ENCODE measurements around the gene MUC21. TPM values are rescaled to one million over a fixed set of nuclear protein-coding genes. Genes with fewer than 3 reads are reported as not detected.
"Not testable (repeated sequence)": the region's sequence is repeated elsewhere in the genome, so short reads cannot be mapped to it uniquely, and the experiment has no call there.

Gene MUC21
- total RNA-seq, 1 experiment from 2014 or later, result not detected

DNA sequence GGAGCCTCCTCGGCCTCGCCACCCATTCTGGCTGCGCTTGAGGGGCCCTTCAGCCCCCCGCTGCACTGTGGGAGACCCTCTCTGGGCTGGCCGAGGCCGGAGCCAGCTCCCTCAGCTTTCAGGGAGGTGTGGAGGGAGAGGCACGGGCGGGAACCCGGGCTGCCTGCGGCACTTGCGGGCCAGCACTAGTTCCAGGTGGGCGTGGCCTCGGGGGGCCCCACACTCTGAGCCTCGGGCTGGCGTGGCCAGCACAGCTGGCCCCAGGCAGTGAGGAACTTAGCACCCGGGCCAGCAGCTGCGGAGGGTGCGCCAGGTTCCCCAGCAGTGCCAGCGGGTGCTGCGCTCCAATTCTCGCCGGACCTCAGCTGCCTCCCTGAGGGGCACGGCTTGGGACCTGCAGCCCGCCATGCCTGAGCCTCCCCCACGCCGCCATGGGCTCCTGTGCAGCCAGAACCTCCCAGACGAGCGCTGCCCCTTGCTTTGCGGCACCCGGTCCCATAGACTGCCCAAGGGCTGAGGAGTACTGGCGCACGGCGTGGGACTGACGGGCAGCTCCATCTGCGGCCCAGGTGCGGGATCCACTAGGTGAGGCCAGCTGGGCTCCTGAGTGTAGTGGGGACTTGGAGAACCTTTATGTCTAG is 33.3 kb downstream of the MUC21 start:
- Histone ChIP-seq H3K4me3 (ENCODE audit: low read depth in 2 of 2, low read length in 2 of 2) (no peak overlapping the region), H3K27me3 (ENCODE audit: control insufficient read depth, insufficient read depth, low read length) (no peaks in the 10 kb centered on the region), H3K9me3 (ENCODE audit: control insufficient read depth, insufficient read depth, low read depth, low read length) (peaks cover 5% of the 10 kb centered on the region; the same call in 1 of the 2 replicates), H3K36me3 (ENCODE audit: control insufficient read depth, insufficient read depth, low read length) (no peaks in the 10 kb centered on the region), H3K27ac (ENCODE audit: low read length) (no peak overlapping the region), H3K4me1 (ENCODE audit: control insufficient read depth, insufficient read depth, low read length) (no peaks in the 10 kb centered on the region)
- in situ Hi-C loops (cut with HindIII; ENCODE audit: low pct_unique_long_range_greater_than_20kb, low sequenced_read_pairs) (no loop called here), intact Hi-C loops (cut with micrococcal nuclease; ENCODE audit: unreplicated experiment) (no loop called here)
- ChIA-PET POLR2A (no interaction called here), CTCF (interaction anchor here (0.7 kb wide), 1 partner anchor 27 kb away, joined by 3 read pairs; no protein-coding TSS in a partner anchor)
- ATAC-seq, result no peak
- DNase-seq (ENCODE audit: low read depth, low spot score), result no peak
- no TSS peak for BruUV-seq (replicated peaks)
- TF ChIP-seq, protein P1, sequence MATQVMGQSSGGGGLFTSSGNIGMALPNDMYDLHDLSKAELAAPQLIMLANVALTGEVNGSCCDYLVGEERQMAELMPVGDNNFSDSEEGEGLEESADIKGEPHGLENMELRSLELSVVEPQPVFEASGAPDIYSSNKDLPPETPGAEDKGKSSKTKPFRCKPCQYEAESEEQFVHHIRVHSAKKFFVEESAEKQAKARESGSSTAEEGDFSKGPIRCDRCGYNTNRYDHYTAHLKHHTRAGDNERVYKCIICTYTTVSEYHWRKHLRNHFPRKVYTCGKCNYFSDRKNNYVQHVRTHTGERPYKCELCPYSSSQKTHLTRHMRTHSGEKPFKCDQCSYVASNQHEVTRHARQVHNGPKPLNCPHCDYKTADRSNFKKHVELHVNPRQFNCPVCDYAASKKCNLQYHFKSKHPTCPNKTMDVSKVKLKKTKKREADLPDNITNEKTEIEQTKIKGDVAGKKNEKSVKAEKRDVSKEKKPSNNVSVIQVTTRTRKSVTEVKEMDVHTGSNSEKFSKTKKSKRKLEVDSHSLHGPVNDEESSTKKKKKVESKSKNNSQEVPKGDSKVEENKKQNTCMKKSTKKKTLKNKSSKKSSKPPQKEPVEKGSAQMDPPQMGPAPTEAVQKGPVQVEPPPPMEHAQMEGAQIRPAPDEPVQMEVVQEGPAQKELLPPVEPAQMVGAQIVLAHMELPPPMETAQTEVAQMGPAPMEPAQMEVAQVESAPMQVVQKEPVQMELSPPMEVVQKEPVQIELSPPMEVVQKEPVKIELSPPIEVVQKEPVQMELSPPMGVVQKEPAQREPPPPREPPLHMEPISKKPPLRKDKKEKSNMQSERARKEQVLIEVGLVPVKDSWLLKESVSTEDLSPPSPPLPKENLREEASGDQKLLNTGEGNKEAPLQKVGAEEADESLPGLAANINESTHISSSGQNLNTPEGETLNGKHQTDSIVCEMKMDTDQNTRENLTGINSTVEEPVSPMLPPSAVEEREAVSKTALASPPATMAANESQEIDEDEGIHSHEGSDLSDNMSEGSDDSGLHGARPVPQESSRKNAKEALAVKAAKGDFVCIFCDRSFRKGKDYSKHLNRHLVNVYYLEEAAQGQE (IDR thresholded peaks at IDR 0.05; ENCODE audit: insufficient read depth in 1 of 2, low read depth in 2 of 2, low read length in 1 of 2), result no peak
- TF ChIP-seq, protein P2, sequence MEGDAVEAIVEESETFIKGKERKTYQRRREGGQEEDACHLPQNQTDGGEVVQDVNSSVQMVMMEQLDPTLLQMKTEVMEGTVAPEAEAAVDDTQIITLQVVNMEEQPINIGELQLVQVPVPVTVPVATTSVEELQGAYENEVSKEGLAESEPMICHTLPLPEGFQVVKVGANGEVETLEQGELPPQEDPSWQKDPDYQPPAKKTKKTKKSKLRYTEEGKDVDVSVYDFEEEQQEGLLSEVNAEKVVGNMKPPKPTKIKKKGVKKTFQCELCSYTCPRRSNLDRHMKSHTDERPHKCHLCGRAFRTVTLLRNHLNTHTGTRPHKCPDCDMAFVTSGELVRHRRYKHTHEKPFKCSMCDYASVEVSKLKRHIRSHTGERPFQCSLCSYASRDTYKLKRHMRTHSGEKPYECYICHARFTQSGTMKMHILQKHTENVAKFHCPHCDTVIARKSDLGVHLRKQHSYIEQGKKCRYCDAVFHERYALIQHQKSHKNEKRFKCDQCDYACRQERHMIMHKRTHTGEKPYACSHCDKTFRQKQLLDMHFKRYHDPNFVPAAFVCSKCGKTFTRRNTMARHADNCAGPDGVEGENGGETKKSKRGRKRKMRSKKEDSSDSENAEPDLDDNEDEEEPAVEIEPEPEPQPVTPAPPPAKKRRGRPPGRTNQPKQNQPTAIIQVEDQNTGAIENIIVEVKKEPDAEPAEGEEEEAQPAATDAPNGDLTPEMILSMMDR (IDR thresholded peaks at IDR 0.05), result no peak
- no peak for TF ChIP-seq SIN3A (IDR thresholded peaks at IDR 0.05; ENCODE audit: borderline replicate concordance, insufficient read depth, low read depth, low read length)
- no peak for TF ChIP-seq TCF7L2 (IDR thresholded peaks at IDR 0.05; ENCODE audit: low read depth, low read length)
- no peak for TF ChIP-seq POLR2AphosphoS5 (IDR thresholded peaks at IDR 0.05; ENCODE audit: low read depth, low read length)

DNA sequence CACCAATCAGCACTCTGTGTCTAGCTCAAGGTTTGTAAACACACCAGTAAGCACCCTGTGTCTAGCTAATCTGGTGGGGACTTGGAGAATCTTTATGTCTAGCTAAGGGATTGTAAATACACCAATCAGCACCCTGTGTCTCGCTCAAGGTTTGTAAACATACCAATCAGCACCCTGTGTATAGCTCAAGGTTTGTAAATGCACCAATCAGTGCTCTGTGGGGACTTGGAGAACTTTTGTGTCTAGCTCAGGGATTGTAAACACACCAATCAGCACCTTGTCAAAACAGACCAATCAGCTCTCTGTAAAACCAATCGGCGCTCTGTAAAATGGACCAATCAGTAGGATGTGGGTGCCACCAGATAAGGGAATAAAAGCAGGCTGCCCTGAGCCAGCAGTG is 33.9 kb downstream of the MUC21 start:
- H3K4me1 ChIP-seq (ENCODE audit: control insufficient read depth, insufficient read depth, low read length); in situ Hi-C loops (cut with HindIII; ENCODE audit: low pct_unique_long_range_greater_than_20kb, low sequenced_read_pairs); H3K27ac ChIP-seq (ENCODE audit: low read length); ATAC-seq; DNase-seq (ENCODE audit: low read depth, low spot score); H3K4me3 ChIP-seq (ENCODE audit: low read depth in 2 of 2, low read length in 2 of 2); H3K27me3 ChIP-seq (ENCODE audit: control insufficient read depth, insufficient read depth, low read length); POLR2A ChIA-PET; H3K36me3 ChIP-seq (ENCODE audit: control insufficient read depth, insufficient read depth, low read length); BruUV-seq (replicated peaks); intact Hi-C loops (cut with micrococcal nuclease; ENCODE audit: unreplicated experiment); CTCF ChIA-PET; H3K9me3 ChIP-seq (ENCODE audit: control insufficient read depth, insufficient read depth, low read depth, low read length): not testable (repeated sequence)

DNA sequence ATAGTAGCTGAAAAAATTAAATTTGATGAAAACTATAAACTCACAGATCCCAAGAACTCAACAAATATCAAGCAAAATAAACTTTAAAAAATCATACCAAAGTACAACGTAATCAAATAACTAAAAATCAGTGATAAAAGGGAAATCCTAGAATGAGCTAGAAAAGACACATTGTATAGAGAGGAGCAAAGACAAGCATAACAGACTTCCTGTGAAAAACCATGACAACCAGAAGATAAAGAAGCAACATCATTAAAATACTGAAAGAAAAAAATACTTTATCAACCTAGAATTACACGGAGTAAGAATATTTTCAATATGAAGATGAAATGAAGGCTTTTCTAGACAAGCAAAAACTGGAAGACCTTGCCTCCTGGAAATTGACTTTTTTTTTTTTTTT is 36.5 kb downstream of the MUC21 start:
- DNase-seq (ENCODE audit: low read depth, low spot score), result no peak
- Histone ChIP-seq H3K4me1 (ENCODE audit: control insufficient read depth, insufficient read depth, low read length) (no peaks in the 10 kb centered on the region), H3K36me3 (ENCODE audit: control insufficient read depth, insufficient read depth, low read length) (no peaks in the 10 kb centered on the region), H3K9me3 (ENCODE audit: control insufficient read depth, insufficient read depth, low read depth, low read length) (peaks cover 1% of the 10 kb centered on the region; the same call in 1 of the 2 replicates), H3K27ac (ENCODE audit: low read length) (no peak overlapping the region), H3K27me3 (ENCODE audit: control insufficient read depth, insufficient read depth, low read length) (no peaks in the 10 kb centered on the region), H3K4me3 (ENCODE audit: low read depth in 2 of 2, low read length in 2 of 2) (no peak overlapping the region)
- in situ Hi-C loops (cut with HindIII; ENCODE audit: low pct_unique_long_range_greater_than_20kb, low sequenced_read_pairs), result no loop called here
- no TSS peak for BruUV-seq (replicated peaks)
- TF ChIP-seq, protein P2 (IDR thresholded peaks at IDR 0.05), result no peak
- no peak for TF ChIP-seq TCF7L2 (IDR thresholded peaks at IDR 0.05; ENCODE audit: low read depth, low read length)
- TF ChIP-seq, protein P1 (IDR thresholded peaks at IDR 0.05; ENCODE audit: insufficient read depth in 1 of 2, low read depth in 2 of 2, low read length in 1 of 2), result no peak
- TF ChIP-seq POLR2AphosphoS5 (IDR thresholded peaks at IDR 0.05; ENCODE audit: low read depth, low read length), result no peak
- TF ChIP-seq SIN3A (IDR thresholded peaks at IDR 0.05; ENCODE audit: borderline replicate concordance, insufficient read depth, low read depth, low read length), result no peak
- CTCF ChIA-PET, result no interaction called here
- intact Hi-C loops (cut with micrococcal nuclease; ENCODE audit: unreplicated experiment), result no loop called here
- no peak for ATAC-seq
- POLR2A ChIA-PET, result no interaction called here

Data from Panc1 (cell line).